CD4-positive, alpha-beta T cell treated with Interleukin-12 subunit alpha and Interleukin-12 subunit beta, for 1 hour (primary cell): ENCODE measurements around the gene BAIAP3.

Experiments
- DNase-seq: peaks from one replicate; pipeline ENCODE4 v3.0.0-alpha.2; 2020

BAIAP3 gene

DNA sequence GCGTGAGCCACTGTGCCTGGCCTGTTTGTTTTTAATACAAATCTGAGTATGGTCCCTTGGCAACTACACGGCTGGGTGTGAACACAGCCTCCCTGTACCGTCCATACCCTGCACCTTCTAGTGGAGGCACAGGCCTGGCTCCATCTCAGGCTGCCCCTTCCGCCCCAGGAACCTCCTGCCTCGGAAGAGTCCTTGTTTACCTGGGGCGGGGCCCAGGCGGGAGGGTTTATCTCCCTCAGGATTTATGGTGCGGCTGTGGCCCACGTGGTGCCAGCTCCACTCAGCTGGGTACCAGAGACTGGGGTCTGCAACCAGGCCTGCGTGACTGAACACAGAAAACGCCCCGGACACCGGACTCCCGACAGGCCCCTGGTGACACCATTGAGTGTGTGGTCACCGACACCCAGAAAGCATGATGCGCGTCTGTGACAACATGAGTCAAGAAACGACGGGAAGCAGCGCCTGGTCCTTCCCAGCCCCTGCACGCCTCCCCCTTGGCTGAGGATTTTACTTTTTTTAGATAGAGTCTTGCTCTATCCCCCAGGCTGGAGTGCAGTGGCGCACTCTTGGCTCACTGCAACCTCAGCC lies 62.1 kb downstream of the BAIAP3 start:
- DNase-seq = no peak

DNA sequence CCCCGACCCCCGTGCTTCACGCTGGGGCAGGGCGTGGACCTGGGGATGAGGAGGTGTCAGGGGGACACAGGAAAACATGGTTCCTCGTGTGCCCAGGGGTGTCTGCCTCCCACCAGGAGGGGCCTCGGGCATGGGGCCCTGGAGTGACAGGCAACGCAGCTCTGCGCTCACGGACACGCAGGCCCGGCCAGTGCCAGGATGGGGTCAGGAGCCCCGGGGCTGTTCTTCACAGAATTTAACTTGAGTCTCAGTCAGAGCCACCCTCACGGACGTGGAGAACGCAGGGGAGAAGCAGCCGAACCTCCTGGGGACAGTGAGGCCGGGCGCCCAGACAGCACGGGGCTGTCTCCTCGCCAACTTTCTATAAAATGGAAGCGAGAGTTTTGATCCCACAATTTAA lies 64.3 kb downstream of the BAIAP3 start:
- no peak for DNase-seq

DNA sequence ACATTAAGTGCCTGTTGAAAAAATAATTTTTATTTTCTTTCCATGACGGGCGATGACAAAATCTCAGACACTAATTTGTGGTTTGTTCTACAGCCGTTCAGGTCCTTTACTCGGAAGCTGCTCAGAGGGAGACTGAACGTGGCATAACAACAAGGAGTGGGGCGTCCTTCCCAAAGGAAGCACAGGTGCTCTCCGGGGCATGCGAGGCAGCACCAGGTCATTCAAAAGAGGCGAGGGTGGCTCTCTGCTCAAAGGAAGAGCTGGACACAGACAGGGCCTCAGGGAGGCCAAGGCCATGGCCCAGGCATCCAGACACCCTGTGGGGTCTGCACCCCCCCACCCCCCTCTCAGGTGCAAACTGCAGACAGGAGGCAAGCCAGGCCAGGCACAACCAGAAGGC lies 64.9 kb downstream of the BAIAP3 start:
- no peak for DNase-seq
